Mesenchymal stem cell (in vitro differentiated cells and primary cell): Measurements from ENCODE around the gene GRB14.

Experiments used
- DNase-seq: peaks from one replicate; pipeline ENCODE4 v3.0.0-alpha.2; 2013
- H2AFZ ChIP-seq: one replicate; pipeline ENCODE4 v1.6.1; 2013; ENCODE audit warnings: low read depth, mild to moderate bottlenecking, control low read depth, inconsistent platforms, low read length, moderate library complexity
- H2AK5ac ChIP-seq: 2 replicates; pipeline ENCODE4 v1.6.1; 2013; ENCODE audit warnings: low read length, moderate library complexity, mild to moderate bottlenecking, inconsistent platforms; ENCODE audit not compliant: severe bottlenecking
- H2BK120ac ChIP-seq: one replicate; pipeline ENCODE4 v1.6.1; 2013; ENCODE audit warnings: low read depth, mild to moderate bottlenecking, inconsistent platforms, low read length, moderate library complexity
- H2BK12ac ChIP-seq, 2 experiments: one replicate each; pipeline ENCODE4 v1.6.1; 2013; ENCODE audit warnings: inconsistent platforms in 2 of 2, low read length in 2 of 2, mild to moderate bottlenecking in 2 of 2, moderate library complexity in 2 of 2, control low read depth in 1 of 2
- H2BK15ac ChIP-seq: one replicate; pipeline ENCODE4 v1.6.1; 2013; ENCODE audit warnings: mild to moderate bottlenecking, low read depth, inconsistent platforms; ENCODE audit not compliant: poor library complexity, severe bottlenecking
- H2BK5ac ChIP-seq: 2 replicates; pipeline ENCODE4 v1.6.1; 2013; ENCODE audit warnings: low read depth, mild to moderate bottlenecking, low read length, control low read depth, inconsistent platforms; ENCODE audit not compliant: poor library complexity, severe bottlenecking
- H3K14ac ChIP-seq, 2 experiments: one replicate each; pipeline ENCODE4 v1.6.1; 2013; ENCODE audit warnings: inconsistent platforms in 2 of 2, low read length in 2 of 2, control low read depth in 1 of 2, mild to moderate bottlenecking in 1 of 2, moderate library complexity in 1 of 2
- H3K18ac ChIP-seq, 2 experiments: one replicate each; pipeline ENCODE4 v1.6.1; 2013; ENCODE audit warnings: inconsistent platforms in 2 of 2, low read length in 2 of 2, control low read depth in 1 of 2, low read depth in 1 of 2, mild to moderate bottlenecking in 1 of 2
- H3K23ac ChIP-seq, 2 experiments: one replicate each; pipeline ENCODE4 v1.6.1; 2013; ENCODE audit warnings: inconsistent platforms in 2 of 2, low read length in 2 of 2, mild to moderate bottlenecking in 2 of 2, moderate library complexity in 2 of 2, control low read depth in 1 of 2
- H3K27ac ChIP-seq: 2 replicates; pipeline ENCODE4 v1.5.1; 2013; ENCODE audit warnings: mild to moderate bottlenecking, moderate library complexity, low read length, control low read depth, inconsistent platforms; ENCODE audit not compliant: poor library complexity, severe bottlenecking
- H3K27me3 ChIP-seq, 2 experiments: 2 replicates each; pipeline versions ENCODE4 v1.6.1 to v1.7.0; 2013; ENCODE audit warnings: low read length in 2 of 2, mild to moderate bottlenecking in 2 of 2, moderate library complexity in 2 of 2, control low read depth in 1 of 2, inconsistent platforms in 1 of 2; ENCODE audit not compliant: control insufficient read depth in 1 of 2, insufficient read depth in 1 of 2
- H3K36me3 ChIP-seq, 2 experiments: 2 replicates each; pipeline versions ENCODE4 v1.6.1 to v1.7.0; 2013; ENCODE audit warnings: low read length in 2 of 2, control low read depth in 1 of 2, inconsistent platforms in 1 of 2, low read depth in 1 of 2, mild to moderate bottlenecking in 1 of 2; ENCODE audit not compliant: insufficient read depth in 2 of 2, control insufficient read depth in 1 of 2
- H3K4ac ChIP-seq, 2 experiments: one replicate each; pipeline ENCODE4 v1.6.1; 2013; ENCODE audit warnings: inconsistent platforms in 2 of 2, low read length in 2 of 2, mild to moderate bottlenecking in 2 of 2, moderate library complexity in 2 of 2, control low read depth in 1 of 2, low read depth in 1 of 2
- H3K4me1 ChIP-seq: 2 replicates; pipeline ENCODE4 v1.6.1; 2013; ENCODE audit warnings: low read depth, low read length, control low read depth; ENCODE audit not compliant: control insufficient read depth, insufficient read depth
- H3K4me2 ChIP-seq: 2 replicates; pipeline ENCODE4 v1.6.1; 2013; ENCODE audit warnings: low read length, mild to moderate bottlenecking, inconsistent platforms; ENCODE audit not compliant: poor library complexity, severe bottlenecking
- H3K4me3 ChIP-seq, 2 experiments: 2 replicates each; pipeline versions ENCODE4 v1.5.1 to v1.7.0; 2013; ENCODE audit warnings: low read length in 2 of 2, mild to moderate bottlenecking in 2 of 2, control low read depth in 1 of 2, low read depth in 1 of 2; ENCODE audit not compliant: insufficient read depth in 1 of 2
- H3K79me1 ChIP-seq: replicated peaks from 2 replicates; pipeline ENCODE4 v1.6.1; 2013; ENCODE audit warnings: mild to moderate bottlenecking, control low read depth, low read length, inconsistent platforms; ENCODE audit not compliant: poor library complexity, severe bottlenecking
- H3K9ac ChIP-seq: 2 replicates; pipeline ENCODE4 v1.7.0; 2013; ENCODE audit warnings: mild to moderate bottlenecking, low read length, moderate library complexity
- H3K9me3 ChIP-seq: 2 replicates; pipeline ENCODE4 v1.7.0; 2013; ENCODE audit warnings: mild to moderate bottlenecking, low read length; ENCODE audit not compliant: control insufficient read depth
- H4K8ac ChIP-seq: one replicate; pipeline ENCODE4 v1.6.1; 2013; ENCODE audit warnings: inconsistent platforms, mild to moderate bottlenecking, low read length, moderate library complexity
- H4K91ac ChIP-seq: one replicate; pipeline ENCODE4 v1.6.1; 2013; ENCODE audit warnings: mild to moderate bottlenecking, low read length, inconsistent platforms
- WGBS: methylation state at CpG from one replicate; pipeline ENCODE4 v1.1.7; 2013; ENCODE audit warnings: mixed read lengths; 5-methylcytosine and 5-hydroxymethylcytosine counted together

The GRB14 gene

DNA sequence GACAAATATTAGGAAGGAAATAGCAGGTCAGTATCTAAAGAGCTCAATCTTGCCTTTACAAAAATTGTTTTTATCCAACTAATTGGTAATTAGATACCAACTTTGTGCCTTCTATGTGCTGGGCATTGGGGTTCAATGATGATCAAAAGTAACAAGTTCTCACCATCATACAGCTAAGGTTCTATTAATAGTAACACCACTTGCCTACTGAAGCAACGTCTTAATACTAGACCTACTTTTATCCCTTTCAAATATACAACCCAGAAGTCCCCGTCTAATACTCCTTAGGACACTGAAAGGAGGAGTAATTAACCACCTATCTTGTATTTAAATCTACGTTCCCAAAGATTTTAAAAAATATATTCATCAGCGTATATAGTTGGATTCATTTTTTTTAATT is 59.3 kb downstream of the GRB14 start:
- no peak overlapping the region for H3K14ac ChIP-seq
- no peak overlapping the region for H2AFZ ChIP-seq
- no peak overlapping the region for H3K9ac ChIP-seq
- no peak for DNase-seq
- no peak overlapping the region for H4K8ac ChIP-seq
- no peak overlapping the region for H3K4me2 ChIP-seq
- H3K27ac ChIP-seq: no peak overlapping the region
- no peak overlapping the region for H2BK15ac ChIP-seq
- no peaks in the 10 kb centered on the region for H3K27me3 ChIP-seq
- peaks cover 20% of the 10 kb centered on the region for H3K79me1 ChIP-seq
- H3K9me3 ChIP-seq: no peaks in the 10 kb centered on the region
- peaks cover 4% of the 10 kb centered on the region for H3K4me1 ChIP-seq
- no peak overlapping the region for H2BK120ac ChIP-seq
- no peak overlapping the region for H3K4me3 ChIP-seq
- no peak overlapping the region for H3K4ac ChIP-seq
- no peak overlapping the region for H3K18ac ChIP-seq
- no peak overlapping the region for H2AK5ac ChIP-seq
- 91% methylated on average over 2 of the region's 4 CpGs for WGBS
- H3K36me3 ChIP-seq: peaks cover 0 to 5% of the 10 kb centered on the region in 2 experiments
- H4K91ac ChIP-seq: no peak overlapping the region
- H3K23ac ChIP-seq: no peak overlapping the region
- no peak overlapping the region for H2BK12ac ChIP-seq
- H2BK5ac ChIP-seq: no peak overlapping the region

DNA sequence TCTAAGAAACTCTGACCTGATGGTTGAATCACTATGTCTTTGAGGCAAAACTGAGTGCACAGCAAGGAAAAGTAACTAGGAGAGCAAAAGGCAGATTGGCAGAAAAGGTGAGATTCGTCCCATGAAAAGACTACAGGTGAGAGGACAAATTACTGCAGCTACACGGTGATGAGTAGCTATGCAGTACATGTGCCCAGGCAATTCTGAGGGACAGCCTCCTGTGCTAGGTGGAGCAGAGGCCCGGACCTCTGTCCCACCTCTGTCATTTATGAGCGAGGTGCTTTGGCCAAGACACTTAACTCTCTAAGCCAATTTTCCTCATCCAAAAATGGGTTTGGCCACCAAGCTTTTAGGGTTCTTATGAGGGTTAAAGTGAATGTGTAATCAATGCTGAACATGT is 59.9 kb downstream of the GRB14 start:
- no peak overlapping the region for H3K23ac ChIP-seq
- WGBS: 93% methylated on average over 3 of the region's 4 CpGs
- no peak overlapping the region for H3K18ac ChIP-seq
- H2BK5ac ChIP-seq: no peak overlapping the region
- no peak overlapping the region for H2AK5ac ChIP-seq
- H2AFZ ChIP-seq: no peak overlapping the region
- no peaks in the 10 kb centered on the region for H3K27me3 ChIP-seq
- no peak overlapping the region for H2BK120ac ChIP-seq
- H4K91ac ChIP-seq: no peak overlapping the region
- H3K4me1 ChIP-seq: peaks cover 4% of the 10 kb centered on the region
- no peak overlapping the region for H4K8ac ChIP-seq
- no peak overlapping the region for H3K4ac ChIP-seq
- H3K36me3 ChIP-seq: peaks cover 0 to 5% of the 10 kb centered on the region in 2 experiments
- H2BK12ac ChIP-seq: no peak overlapping the region
- H2BK15ac ChIP-seq: no peak overlapping the region
- H3K14ac ChIP-seq: no peak overlapping the region
- H3K9ac ChIP-seq: no peak overlapping the region
- H3K27ac ChIP-seq: no peak overlapping the region
- no peak for DNase-seq
- H3K4me3 ChIP-seq: no peak overlapping the region
- no peak overlapping the region for H3K4me2 ChIP-seq
- peaks cover 20% of the 10 kb centered on the region for H3K79me1 ChIP-seq
- H3K9me3 ChIP-seq: no peaks in the 10 kb centered on the region

DNA sequence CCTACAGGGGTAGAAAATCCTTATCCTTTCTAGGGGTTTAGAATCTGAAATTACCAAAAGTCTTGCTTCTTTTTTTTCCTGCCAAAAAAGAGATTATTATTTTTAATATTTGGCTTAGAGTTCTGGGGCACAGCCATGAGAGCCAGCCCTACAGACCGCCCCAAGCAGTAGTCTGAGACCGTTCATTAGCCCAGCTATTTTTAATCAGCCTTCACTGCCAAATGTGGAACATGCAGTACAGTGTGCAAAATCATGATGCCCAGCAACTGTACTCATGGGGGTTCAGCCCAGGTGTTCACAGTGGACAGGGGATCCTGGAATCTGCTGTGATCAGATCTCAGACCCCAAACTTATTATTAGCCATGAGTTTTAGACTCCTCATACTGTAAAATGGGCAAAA is 60.4 kb downstream of the GRB14 start:
- Histone ChIP-seq H3K9ac (peak overlapping the region; percentile 65), H2BK120ac (no peak overlapping the region), H2BK5ac (no peak overlapping the region), H2BK15ac (no peak overlapping the region), H3K4me2 (no peak overlapping the region), H3K14ac (no peak overlapping the region), H4K91ac (no peak overlapping the region), H2AFZ (no peak overlapping the region), H3K9me3 (no peaks in the 10 kb centered on the region), H3K4me3 (no peak overlapping the region), H3K36me3 (peaks cover 0 to 5% of the 10 kb centered on the region in 2 experiments), H2AK5ac (peak overlapping the region; percentile 36), H4K8ac (no peak overlapping the region), H3K79me1 (peaks cover 20% of the 10 kb centered on the region), H3K18ac (no peak overlapping the region), H3K4me1 (peaks cover 4% of the 10 kb centered on the region), H2BK12ac (no peak overlapping the region), H3K27me3 (no peaks in the 10 kb centered on the region), H3K23ac (no peak overlapping the region), H3K27ac (no peak overlapping the region), H3K4ac (no peak overlapping the region)
- 97% methylated on average over 2 of the region's 2 CpGs for WGBS
- no peak for DNase-seq

DNA sequence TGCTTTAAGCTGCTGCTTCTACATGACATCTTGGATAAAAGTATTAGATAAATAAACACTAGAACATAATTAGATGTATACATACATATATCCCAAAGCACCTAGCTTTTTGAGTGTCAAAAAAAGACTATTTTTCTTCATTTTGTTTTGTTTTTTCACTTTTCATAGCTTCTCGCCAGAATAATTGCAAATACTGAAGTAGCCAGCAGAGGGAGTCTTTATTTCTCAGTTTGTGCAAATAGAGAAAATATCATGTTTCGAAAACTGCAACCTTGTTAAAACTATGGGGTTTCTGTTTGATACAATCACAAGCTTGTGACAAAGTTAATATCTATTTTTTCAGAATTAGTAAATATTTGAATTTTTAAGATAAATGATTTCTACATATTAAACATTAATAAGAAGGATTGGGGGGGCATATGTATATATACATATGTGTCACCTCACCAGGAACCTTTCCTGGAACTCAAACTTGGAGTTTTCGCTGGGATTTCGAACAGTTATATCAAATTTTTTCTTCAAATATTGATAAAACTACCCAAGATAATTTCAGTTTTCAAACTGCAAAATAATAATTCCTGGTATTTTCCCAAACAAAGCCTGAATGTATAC is 61.0 kb downstream of the GRB14 start:
- Histone ChIP-seq H2BK12ac (no peak overlapping the region), H2BK5ac (no peak overlapping the region), H3K79me1 (peaks cover 20% of the 10 kb centered on the region), H3K14ac (no peak overlapping the region), H4K91ac (no peak overlapping the region), H2AK5ac (no peak overlapping the region), H3K4ac (no peak overlapping the region), H3K23ac (no peak overlapping the region), H2AFZ (no peak overlapping the region), H3K36me3 (peaks cover 0 to 5% of the 10 kb centered on the region in 2 experiments), H3K9me3 (no peaks in the 10 kb centered on the region), H3K4me2 (no peak overlapping the region), H3K9ac (peak overlapping the region; percentile 65), H4K8ac (no peak overlapping the region), H3K18ac (no peak overlapping the region), H3K4me1 (peaks cover 4% of the 10 kb centered on the region), H3K4me3 (no peak overlapping the region), H3K27ac (no peak overlapping the region), H2BK120ac (no peak overlapping the region), H3K27me3 (no peaks in the 10 kb centered on the region), H2BK15ac (no peak overlapping the region)
- 80% methylated on average over 2 of the region's 4 CpGs for WGBS
- peak; percentile 35 for DNase-seq
